ENCODE data around the gene CLTCL1. TPM values are rescaled to one million over a fixed set of nuclear protein-coding genes. Genes with fewer than 3 reads are reported as not detected.
"Not testable (repeated sequence)": the region's sequence is repeated elsewhere in the genome, so short reads cannot be mapped to it uniquely, and the experiment has no call there.

Gene CLTCL1
- total RNA-seq, 4 donors from 2014 or later, result 3.8 to 8.6 (median 5.6) TPM

DNA sequence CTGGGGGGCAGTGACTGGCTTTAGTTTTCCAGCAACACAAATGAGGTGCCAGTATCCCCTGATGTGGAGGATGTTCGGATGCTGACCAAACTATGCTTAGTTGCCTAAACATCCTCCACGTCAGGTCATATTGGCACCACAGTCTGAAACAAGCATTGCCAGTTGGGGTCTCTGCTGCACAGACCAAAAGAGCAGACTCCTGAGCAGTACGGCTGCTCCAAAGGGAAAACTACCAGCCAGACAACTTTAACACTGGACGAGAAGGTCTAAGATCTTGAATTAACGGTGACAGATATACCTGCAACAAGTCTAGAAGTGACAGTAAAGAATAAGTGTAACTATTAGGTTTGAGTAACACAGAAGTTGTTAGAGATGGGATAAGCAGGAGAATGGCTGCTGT lies 40.5 kb upstream of the CLTCL1 start:
- Histone ChIP-seq H3K4me1 (peaks cover 0 to 10% (median 4%) of the 10 kb centered on the region in 4 donors), H3K27me3 (no peaks in the 10 kb centered on the region), H3K27ac (no peak overlapping the region), H3K9me3 (peaks cover 0 to 12% of the 10 kb centered on the region in 2 donors), H3K4me3 (no peak overlapping the region), H3K36me3 (peaks cover 0 to 56% (median 23%) of the 10 kb centered on the region in 4 donors)
- intact Hi-C loops (cut with DNase I; ENCODE audit: low total_unique reads), result no loop called here
- in situ Hi-C loops (cut with MboI; ENCODE audit: low pct_ligation_motif_present in 1 of 4, low pct_unique_long_range_greater_than_20kb in 1 of 4, low sequenced_read_pairs in 3 of 4), result no loop called here
- WGBS, 2 donors (ENCODE audit: low coverage in 1 of 2), result 83 to 99% methylated on average over 1 to 5 of the region's 5 CpGs
- DNase-seq, result no peak
- TF ChIP-seq, protein P1, sequence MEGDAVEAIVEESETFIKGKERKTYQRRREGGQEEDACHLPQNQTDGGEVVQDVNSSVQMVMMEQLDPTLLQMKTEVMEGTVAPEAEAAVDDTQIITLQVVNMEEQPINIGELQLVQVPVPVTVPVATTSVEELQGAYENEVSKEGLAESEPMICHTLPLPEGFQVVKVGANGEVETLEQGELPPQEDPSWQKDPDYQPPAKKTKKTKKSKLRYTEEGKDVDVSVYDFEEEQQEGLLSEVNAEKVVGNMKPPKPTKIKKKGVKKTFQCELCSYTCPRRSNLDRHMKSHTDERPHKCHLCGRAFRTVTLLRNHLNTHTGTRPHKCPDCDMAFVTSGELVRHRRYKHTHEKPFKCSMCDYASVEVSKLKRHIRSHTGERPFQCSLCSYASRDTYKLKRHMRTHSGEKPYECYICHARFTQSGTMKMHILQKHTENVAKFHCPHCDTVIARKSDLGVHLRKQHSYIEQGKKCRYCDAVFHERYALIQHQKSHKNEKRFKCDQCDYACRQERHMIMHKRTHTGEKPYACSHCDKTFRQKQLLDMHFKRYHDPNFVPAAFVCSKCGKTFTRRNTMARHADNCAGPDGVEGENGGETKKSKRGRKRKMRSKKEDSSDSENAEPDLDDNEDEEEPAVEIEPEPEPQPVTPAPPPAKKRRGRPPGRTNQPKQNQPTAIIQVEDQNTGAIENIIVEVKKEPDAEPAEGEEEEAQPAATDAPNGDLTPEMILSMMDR (IDR thresholded peaks at IDR 0.05), result no peak
- TF ChIP-seq POLR2AphosphoS5 (IDR thresholded peaks at IDR 0.05), result no peak
- TF ChIP-seq POLR2A (IDR thresholded peaks at IDR 0.05), result no peak
- no peak for TF ChIP-seq EP300 (IDR thresholded peaks at IDR 0.05; ENCODE audit: low read depth)

DNA sequence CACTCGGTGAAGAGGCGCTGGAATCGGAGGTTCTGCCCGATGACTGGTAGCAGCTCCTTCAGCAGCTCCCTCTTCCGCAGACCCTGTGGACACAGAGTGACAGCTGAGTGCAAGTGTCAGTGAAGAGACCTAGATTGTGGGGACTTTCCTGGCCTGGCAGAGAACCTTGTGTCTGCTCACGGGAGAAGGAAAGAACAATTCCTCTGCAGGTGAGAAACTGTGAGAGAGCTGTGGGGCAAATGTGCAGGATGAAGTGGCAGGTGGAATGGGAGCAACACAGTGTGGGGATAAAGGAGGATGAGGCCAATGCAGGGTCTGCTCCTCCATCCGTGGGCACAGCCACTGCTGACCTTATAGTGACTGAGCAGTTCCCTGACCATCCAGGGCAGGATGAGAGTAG lies 40.0 kb upstream of the CLTCL1 start:
- WGBS, 2 donors (ENCODE audit: low coverage in 1 of 2), result 89 to 91% methylated on average over 2 to 7 of the region's 7 CpGs
- H3K27ac ChIP-seq, result no peak overlapping the region
- H3K9me3 ChIP-seq, result peaks cover 0 to 10% of the 10 kb centered on the region in 2 donors
- no peak overlapping the region for H3K4me3 ChIP-seq
- peaks cover 0 to 55% (median 23%) of the 10 kb centered on the region in 4 donors for H3K36me3 ChIP-seq
- H3K27me3 ChIP-seq, result no peaks in the 10 kb centered on the region
- in situ Hi-C loops (cut with MboI; ENCODE audit: low pct_ligation_motif_present in 1 of 4, low pct_unique_long_range_greater_than_20kb in 1 of 4, low sequenced_read_pairs in 3 of 4), result no loop called here
- intact Hi-C loops (cut with DNase I; ENCODE audit: low total_unique reads), result no loop called here
- TF ChIP-seq POLR2AphosphoS5 (IDR thresholded peaks at IDR 0.05), result no peak
- TF ChIP-seq POLR2A (IDR thresholded peaks at IDR 0.05), result no peak
- TF ChIP-seq EP300 (IDR thresholded peaks at IDR 0.05; ENCODE audit: low read depth), result no peak
- TF ChIP-seq, protein P1 (IDR thresholded peaks at IDR 0.05), result no peak
- DNase-seq, result no peak
- H3K4me1 ChIP-seq, result peaks cover 0 to 6% (median 2%) of the 10 kb centered on the region in 4 donors

DNA sequence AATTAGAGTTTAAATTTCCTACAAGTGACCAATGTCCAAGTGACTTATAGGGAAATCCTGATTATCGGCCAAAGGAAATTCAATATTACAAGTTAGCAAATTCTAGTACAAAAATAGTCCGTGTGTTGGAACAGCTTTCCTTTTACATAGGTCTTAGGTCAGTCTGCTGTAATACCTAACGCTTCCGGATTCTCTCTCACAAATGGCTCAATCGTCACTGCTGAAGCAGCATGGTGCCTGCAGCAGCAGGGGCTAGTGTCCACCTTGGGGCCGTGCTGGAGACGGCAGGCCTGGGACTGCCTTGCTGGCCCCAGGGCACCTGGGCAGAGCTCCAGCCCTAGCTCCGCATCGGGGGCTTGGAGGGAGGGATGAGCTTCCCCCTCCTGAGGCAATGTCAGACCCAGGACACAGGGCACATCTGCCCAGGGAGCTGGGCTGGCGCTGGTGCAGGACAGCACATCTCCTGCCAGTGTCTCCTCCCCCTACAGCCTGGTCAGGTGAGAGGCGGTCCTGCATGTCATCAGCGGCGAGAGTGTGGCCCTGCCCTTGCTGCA lies 39.4 kb upstream of the CLTCL1 start:
- in situ Hi-C loops (cut with MboI; ENCODE audit: low pct_ligation_motif_present in 1 of 4, low pct_unique_long_range_greater_than_20kb in 1 of 4, low sequenced_read_pairs in 3 of 4) (no loop called here), intact Hi-C loops (cut with DNase I; ENCODE audit: low total_unique reads) (no loop called here)
- WGBS, 2 donors (ENCODE audit: low coverage in 1 of 2), result 79 to 95% methylated on average over 2 to 9 of the region's 13 CpGs
- TF ChIP-seq POLR2AphosphoS5 (IDR thresholded peaks at IDR 0.05), result no peak
- TF ChIP-seq EP300 (IDR thresholded peaks at IDR 0.05; ENCODE audit: low read depth), result no peak
- TF ChIP-seq POLR2A (IDR thresholded peaks at IDR 0.05), result no peak
- TF ChIP-seq, protein P1 (IDR thresholded peaks at IDR 0.05), result no peak
- peaks cover 0 to 50% (median 23%) of the 10 kb centered on the region in 4 donors for H3K36me3 ChIP-seq
- no peak overlapping the region for H3K27ac ChIP-seq
- H3K9me3 ChIP-seq, result peaks cover 0 to 10% of the 10 kb centered on the region in 2 donors
- no peak for DNase-seq
- no peaks in the 10 kb centered on the region for H3K27me3 ChIP-seq
- H3K4me1 ChIP-seq, result peaks cover 0 to 4% (median 0%) of the 10 kb centered on the region in 4 donors
- no peak overlapping the region for H3K4me3 ChIP-seq

DNA sequence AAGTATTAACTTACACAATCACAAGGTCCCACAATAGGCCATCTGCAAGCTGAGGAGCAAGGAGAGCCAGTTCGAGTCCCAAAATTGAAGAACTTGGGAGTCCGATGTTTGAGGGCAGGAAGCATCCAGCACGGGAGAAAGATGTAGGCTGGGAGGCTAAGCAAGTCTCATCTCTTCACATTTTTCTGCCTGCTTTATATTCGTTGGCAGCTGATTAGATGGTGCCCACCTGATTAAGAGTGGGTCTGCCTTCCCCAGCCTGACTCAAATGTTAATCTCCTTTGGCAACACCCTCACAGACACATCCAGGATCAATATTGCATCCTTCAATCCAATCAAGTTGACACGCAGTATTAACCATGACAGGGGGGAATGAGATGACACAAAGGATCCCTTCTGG lies 38.7 kb upstream of the CLTCL1 start:
- DNase-seq; H3K27me3 ChIP-seq; H3K4me1 ChIP-seq; intact Hi-C loops (cut with DNase I; ENCODE audit: low total_unique reads); H3K27ac ChIP-seq; H3K4me3 ChIP-seq; in situ Hi-C loops (cut with MboI; ENCODE audit: low pct_ligation_motif_present in 1 of 4, low pct_unique_long_range_greater_than_20kb in 1 of 4, low sequenced_read_pairs in 3 of 4): not testable (repeated sequence)
- 87 to 93% methylated on average over 2 to 5 of the region's 5 CpGs for WGBS, 2 donors (ENCODE audit: low coverage in 1 of 2)
- Histone ChIP-seq H3K36me3 (peaks cover 0 to 44% (median 19%) of the 10 kb centered on the region in 4 donors), H3K9me3 (peaks cover 0 to 10% of the 10 kb centered on the region in 2 donors)

DNA sequence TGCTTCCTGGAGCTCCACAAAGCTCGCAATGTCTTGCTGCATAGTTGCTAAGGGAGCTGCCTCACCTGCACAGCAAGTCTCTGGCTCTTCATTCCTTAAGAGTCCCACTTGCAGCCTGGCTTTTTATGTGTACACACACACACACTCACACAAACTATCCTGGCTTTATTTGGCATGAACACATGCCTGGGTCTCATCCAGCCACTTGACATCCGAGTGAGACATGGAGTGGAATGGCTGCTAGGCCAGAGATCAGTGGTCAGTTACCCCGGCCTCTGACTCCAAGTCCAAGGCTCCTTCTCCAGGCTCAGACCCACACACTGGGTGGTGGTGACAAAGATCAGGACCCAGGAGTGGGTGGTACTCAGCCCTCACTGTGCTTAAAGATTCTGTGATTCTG lies 37.9 kb upstream of the CLTCL1 start:
- H3K27me3 ChIP-seq, result no peaks in the 10 kb centered on the region
- no peak overlapping the region for H3K27ac ChIP-seq
- DNase-seq, result no peak
- H3K9me3 ChIP-seq, result peaks cover 0 to 10% of the 10 kb centered on the region in 2 donors
- intact Hi-C loops (cut with DNase I; ENCODE audit: low total_unique reads), result no loop called here
- TF ChIP-seq, protein P1 (IDR thresholded peaks at IDR 0.05), result no peak
- TF ChIP-seq EP300 (IDR thresholded peaks at IDR 0.05; ENCODE audit: low read depth) (no peak), POLR2AphosphoS5 (IDR thresholded peaks at IDR 0.05) (no peak)
- no peaks in the 10 kb centered on the region for H3K4me1 ChIP-seq
- peaks cover 0 to 38% (median 16%) of the 10 kb centered on the region in 4 donors for H3K36me3 ChIP-seq
- in situ Hi-C loops (cut with MboI; ENCODE audit: low pct_ligation_motif_present in 1 of 4, low pct_unique_long_range_greater_than_20kb in 1 of 4, low sequenced_read_pairs in 3 of 4), result no loop called here
- 95% methylated on average over 3 of the region's 3 CpGs; no CpG with 5 or more reads in 1 of the 2 donors for WGBS, 2 donors (ENCODE audit: low coverage in 1 of 2)
- H3K4me3 ChIP-seq, result no peak overlapping the region
